ENCODE measurements around the gene GINS2. TPM values are rescaled to one million over a fixed set of nuclear protein-coding genes. Genes with fewer than 3 reads are reported as not detected.

Gene GINS2
- total RNA-seq, 1 experiment from 2014 or later = 40.1 TPM

GRCh38 chr16:85655216-85656129 is 33.3 kb downstream of the GINS2 start:
- no peak for DNase-seq (ENCODE audit: low read depth)

- no peak for DNase-seq (ENCODE audit: low read depth)
Measured at GRCh38 chr16:85654251-85655095, 34.3 kb downstream of the GINS2 start.

- no peak for DNase-seq (ENCODE audit: low read depth)
Measured at GRCh38 chr16:85653290-85653891, 35.4 kb downstream of the GINS2 start.

- DNase-seq (ENCODE audit: low read depth) = no peak
Measured at GRCh38 chr16:85652431-85653221, 36.1 kb downstream of the GINS2 start.

- no peak for DNase-seq (ENCODE audit: low read depth)
Measured at GRCh38 chr16:85651629-85652430, 36.9 kb downstream of the GINS2 start.

GRCh38 chr16:85650844-85651628 is 37.7 kb downstream of the GINS2 start:
- DNase-seq (ENCODE audit: low read depth) = no peak

GRCh38 chr16:85650135-85650843 is 38.5 kb downstream of the GINS2 start:
- no peak for DNase-seq (ENCODE audit: low read depth)

- no peak for DNase-seq (ENCODE audit: low read depth)
Measured at GRCh38 chr16:85649411-85650134, 39.2 kb downstream of the GINS2 start.

- DNase-seq (ENCODE audit: low read depth) = no peak
Measured at GRCh38 chr16:85648805-85649204, 39.9 kb downstream of the GINS2 start.

- no peak for DNase-seq (ENCODE audit: low read depth)
Measured at GRCh38 chr16:85648070-85648714, 40.6 kb downstream of the GINS2 start.

- DNase-seq (ENCODE audit: low read depth) = no peak
Measured at GRCh38 chr16:85646976-85647375, 41.8 kb downstream of the GINS2 start.

- DNase-seq (ENCODE audit: low read depth) = no peak
Measured at GRCh38 chr16:85646358-85646907, 42.3 kb downstream of the GINS2 start.

GRCh38 chr16:85645021-85645589 is 43.6 kb downstream of the GINS2 start:
- DNase-seq (ENCODE audit: low read depth) = no peak

GRCh38 chr16:85644093-85644712 is 44.6 kb downstream of the GINS2 start:
- DNase-seq (ENCODE audit: low read depth) = no peak

- DNase-seq (ENCODE audit: low read depth) = no peak
Measured at GRCh38 chr16:85643631-85644030, 45.1 kb downstream of the GINS2 start.

GRCh38 chr16:85642762-85643358 is 45.9 kb downstream of the GINS2 start:
- no peak for DNase-seq (ENCODE audit: low read depth)
